NB4 (cell line): Measurements from ENCODE around the gene RASA2.
A peak's percentile ranks its signal among the peaks of the same experiment; 100 is the strongest.
"Not testable (repeated sequence)": the region's sequence is repeated elsewhere in the genome, so short reads cannot be mapped to it uniquely, and the experiment has no call there.

Experiments used
- DNase-seq: peaks from one replicate; pipeline ENCODE4 v3.0.0; 2010; ENCODE audit warnings: low read depth
- H3K4me3 ChIP-seq: one replicate; pipeline ENCODE4 v1.5.1; 2011; ENCODE audit warnings: mild to moderate bottlenecking, low read depth, low read length, moderate library complexity
- CTCF ChIP-seq: IDR thresholded peaks from one replicate; pipeline ENCODE4 v1.5.1; 2012; ENCODE audit warnings: low read depth, low read length
- MAX ChIP-seq: IDR thresholded peaks from 2 replicates; pipeline ENCODE4 v1.6.1; 2011; ENCODE audit warnings: low read depth, low read length
- MYC ChIP-seq: IDR thresholded peaks from 2 replicates; pipeline ENCODE4 v1.6.1; 2011; ENCODE audit warnings: low read depth, low read length
- POLR2A ChIP-seq: IDR thresholded peaks from 2 replicates; pipeline ENCODE4 v1.6.1; 2011; ENCODE audit warnings: mild to moderate bottlenecking; ENCODE audit not compliant: insufficient read length; ENCODE audit errors: extremely low read depth

The RASA2 gene

GRCh38 chr3:141625506-141625905 lies 138.7 kb downstream of the RASA2 start:
- H3K4me3 ChIP-seq: no peak overlapping the region
- no peak for DNase-seq
- TF ChIP-seq MYC (no peak), POLR2A (no peak), CTCF (no peak), MAX (no peak)

- DNase-seq, H3K4me3 ChIP-seq: not testable (repeated sequence)
These were observed 141.5 kb downstream of the RASA2 start for GRCh38 chr3:141628334-141628733.

GRCh38 chr3:141628868-141629441 lies 142.1 kb downstream of the RASA2 start:
- DNase-seq: not testable (repeated sequence)

GRCh38 chr3:141629976-141630375 lies 143.1 kb downstream of the RASA2 start:
- no peak for DNase-seq
- H3K4me3 ChIP-seq: no peak overlapping the region
- TF ChIP-seq CTCF (no peak), POLR2A (no peak), MAX (no peak), MYC (no peak)

More at GRCh38 chr3:141628868-141629441, 142.1 kb downstream of the RASA2 start:
- H3K4me3 ChIP-seq: not testable (repeated sequence)

GRCh38 chr3:141632779-141633374 lies 146.1 kb downstream of the RASA2 start:
- TF ChIP-seq MYC: no peak
- no peak for TF ChIP-seq POLR2A
- TF ChIP-seq CTCF: no peak
- TF ChIP-seq MAX: no peak
- DNase-seq: no peak
- no peak overlapping the region for H3K4me3 ChIP-seq

- H3K4me3 ChIP-seq: no peak overlapping the region
- TF ChIP-seq CTCF (no peak), POLR2A (no peak), MYC (no peak), MAX (no peak)
These were observed 155.4 kb downstream of the RASA2 start for GRCh38 chr3:141642215-141642614.

GRCh38 chr3:141643391-141643790 lies 156.6 kb downstream of the RASA2 start:
- DNase-seq: no peak
- H3K4me3 ChIP-seq: no peak overlapping the region
- no peak for TF ChIP-seq CTCF
- TF ChIP-seq POLR2A: no peak
- no peak for TF ChIP-seq MAX
- TF ChIP-seq MYC: no peak

More at GRCh38 chr3:141642215-141642614, 155.4 kb downstream of the RASA2 start:
- DNase-seq: peak; percentile 38
